Suprapubic skin (tissue), 4 donors: ENCODE data around the gene CAMTA1.

Experiments used
- EP300 ChIP-seq: sonication (generic); formaldehyde crosslinking; IDR thresholded peaks from one replicate; pipeline ENCODE4 v1.6.1; 2017; ENCODE audit warnings: antibody characterized with exemption
- POLR2A ChIP-seq, 2 donors: fragments of 450-650 bp; IDR thresholded peaks; one replicate each; pipeline ENCODE4 v1.6.1; 2017; ENCODE audit warnings: antibody characterized with exemption in 2 of 2, mild to moderate bottlenecking in 2 of 2, moderate library complexity in 2 of 2
- POLR2AphosphoS5 ChIP-seq, 3 donors: sonication (generic); formaldehyde crosslinking; IDR thresholded peaks; one replicate each; pipeline ENCODE4 v1.6.1; 2017; ENCODE audit warnings: antibody characterized with exemption in 3 of 3
- TF ChIP-seq, protein P1 (sequence below), 2 donors: fragments of 200-600 bp in 1 of 2; fragments of 450-650 bp in 1 of 2; sonication (generic) in 1 of 2; IDR thresholded peaks; one replicate each; pipeline ENCODE4 v1.5.1; 2016 to 2019; ENCODE audit warnings: antibody characterized with exemption in 2 of 2, mild to moderate bottlenecking in 1 of 2, moderate library complexity in 1 of 2

DNA sequence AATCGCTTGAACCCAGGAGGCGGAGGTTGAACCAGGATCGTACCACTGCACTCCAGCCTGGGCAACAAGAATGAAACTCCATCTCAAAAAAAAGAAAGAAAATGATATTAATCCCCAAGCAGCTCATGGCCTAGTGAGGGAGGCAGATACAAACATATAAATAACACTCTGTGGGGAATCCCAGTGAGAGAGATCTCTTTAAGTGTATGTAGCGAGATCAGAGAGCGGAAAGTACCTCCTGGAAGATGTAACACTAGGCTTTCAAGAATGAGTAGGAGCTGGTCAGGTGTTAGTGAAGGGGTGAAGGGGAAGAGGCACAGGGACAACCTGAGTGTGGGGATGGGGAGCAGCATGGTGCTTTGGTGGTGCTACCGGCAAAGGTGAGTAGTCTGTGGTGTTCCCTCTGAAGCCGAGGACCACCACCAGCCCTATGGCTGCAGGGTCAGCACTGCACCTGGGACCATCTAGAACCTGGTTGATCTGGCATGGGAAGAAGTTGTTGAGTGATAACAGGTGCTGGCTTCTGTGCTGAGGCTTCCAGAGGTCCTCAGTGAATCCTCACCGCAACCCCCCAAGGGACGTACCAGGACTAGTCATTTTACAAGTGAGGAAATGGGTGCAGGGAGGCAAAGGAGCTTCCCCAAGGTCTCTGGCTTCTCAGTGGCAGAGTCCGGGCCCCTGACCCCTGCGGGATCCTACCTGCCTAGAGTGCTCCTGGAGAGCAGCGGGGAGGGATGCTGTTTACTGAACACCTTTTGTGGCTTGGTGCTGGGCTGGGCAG lies 618.2 kb downstream of the CAMTA1 start:
- TF ChIP-seq, protein P1, sequence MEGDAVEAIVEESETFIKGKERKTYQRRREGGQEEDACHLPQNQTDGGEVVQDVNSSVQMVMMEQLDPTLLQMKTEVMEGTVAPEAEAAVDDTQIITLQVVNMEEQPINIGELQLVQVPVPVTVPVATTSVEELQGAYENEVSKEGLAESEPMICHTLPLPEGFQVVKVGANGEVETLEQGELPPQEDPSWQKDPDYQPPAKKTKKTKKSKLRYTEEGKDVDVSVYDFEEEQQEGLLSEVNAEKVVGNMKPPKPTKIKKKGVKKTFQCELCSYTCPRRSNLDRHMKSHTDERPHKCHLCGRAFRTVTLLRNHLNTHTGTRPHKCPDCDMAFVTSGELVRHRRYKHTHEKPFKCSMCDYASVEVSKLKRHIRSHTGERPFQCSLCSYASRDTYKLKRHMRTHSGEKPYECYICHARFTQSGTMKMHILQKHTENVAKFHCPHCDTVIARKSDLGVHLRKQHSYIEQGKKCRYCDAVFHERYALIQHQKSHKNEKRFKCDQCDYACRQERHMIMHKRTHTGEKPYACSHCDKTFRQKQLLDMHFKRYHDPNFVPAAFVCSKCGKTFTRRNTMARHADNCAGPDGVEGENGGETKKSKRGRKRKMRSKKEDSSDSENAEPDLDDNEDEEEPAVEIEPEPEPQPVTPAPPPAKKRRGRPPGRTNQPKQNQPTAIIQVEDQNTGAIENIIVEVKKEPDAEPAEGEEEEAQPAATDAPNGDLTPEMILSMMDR (IDR thresholded peaks at IDR 0.05), result no peak
- TF ChIP-seq POLR2A (IDR thresholded peaks at IDR 0.05) (no peak), EP300 (no peak), POLR2AphosphoS5 (IDR thresholded peaks at IDR 0.05) (no peak)
